Endothelial cell (in vitro differentiated cells): Measurements from ENCODE around the gene AMPD3. TPM values are rescaled to one million over a fixed set of nuclear protein-coding genes. Genes with fewer than 3 reads are reported as not detected.

Source experiments
- DNase-seq: peaks from one replicate; pipeline ENCODE4 v3.0.0; 2021; ENCODE audit warnings: low spot score
- H3K27ac Mint-ChIP-seq: one replicate; pipeline ENCODE4 v1.8.0; 2021; ENCODE audit warnings: mixed read lengths, inconsistent platforms; ENCODE audit not compliant: unreplicated experiment
- H3K27me3 Mint-ChIP-seq: one replicate; pipeline ENCODE4 v1.8.0; 2021; ENCODE audit warnings: mild to moderate bottlenecking, moderate library complexity, mixed read lengths, inconsistent platforms; ENCODE audit not compliant: unreplicated experiment
- H3K36me3 Mint-ChIP-seq: one replicate; pipeline ENCODE4 v1.8.0; 2021; ENCODE audit warnings: mild to moderate bottlenecking, low read depth, mixed read lengths, inconsistent platforms; ENCODE audit not compliant: unreplicated experiment
- H3K4me1 Mint-ChIP-seq: one replicate; pipeline ENCODE4 v1.8.0; 2021; ENCODE audit warnings: mild to moderate bottlenecking, mixed read lengths, inconsistent platforms; ENCODE audit not compliant: unreplicated experiment
- H3K4me3 Mint-ChIP-seq: one replicate; pipeline ENCODE4 v1.8.0; 2021; ENCODE audit warnings: mild to moderate bottlenecking, mixed read lengths, inconsistent platforms; ENCODE audit not compliant: unreplicated experiment
- H3K9me3 Mint-ChIP-seq: one replicate; pipeline ENCODE4 v1.8.0; 2021; ENCODE audit warnings: mixed read lengths, inconsistent platforms; ENCODE audit not compliant: unreplicated experiment
- CTCF ChIP-seq: fragments of 200-600 bp; sonication (generic); IDR thresholded peaks from one replicate; pipeline ENCODE4 v1.5.0; 2021; ENCODE audit warnings: antibody characterized with exemption; ENCODE audit not compliant: unreplicated experiment
- total RNA-seq: library from RNA; stranded (reverse); fragmentation: NEBNext Ultra II Directional; extraction: Animal tissue kit (Norgen Biotek cat#: 25700); gene quantifications from one replicate; pipeline ENCODE4 v1.2.1, GENCODE V29; 2021; ENCODE audit not compliant: unreplicated experiment

The AMPD3 gene
- total RNA-seq, 1 donor from 2014 or later: 23.2 TPM

- Mint-ChIP-seq H3K4me1 (peaks cover 4% of the 10 kb centered on the region), H3K36me3 (peaks cover 9% of the 10 kb centered on the region), H3K4me3 (no peak overlapping the region), H3K9me3 (no peaks in the 10 kb centered on the region), H3K27me3 (no peaks in the 10 kb centered on the region), H3K27ac (no peak overlapping the region)
- no peak for DNase-seq
- TF ChIP-seq CTCF: no peak
Measured at GRCh38 chr11:10529279-10529678, 74.2 kb downstream of the AMPD3 start.

- peaks cover 3% of the 10 kb centered on the region for H3K36me3 Mint-ChIP-seq
- TF ChIP-seq CTCF: no peak
- H3K4me3 Mint-ChIP-seq: no peak overlapping the region
- H3K27ac Mint-ChIP-seq: no peak overlapping the region
- H3K4me1 Mint-ChIP-seq: peaks cover 4% of the 10 kb centered on the region
- H3K27me3 Mint-ChIP-seq: no peaks in the 10 kb centered on the region
- H3K9me3 Mint-ChIP-seq: no peaks in the 10 kb centered on the region
- DNase-seq: no peak
Measured at GRCh38 chr11:10532526-10532925, 77.5 kb downstream of the AMPD3 start.

- Mint-ChIP-seq H3K27me3 (no peaks in the 10 kb centered on the region), H3K9me3 (no peaks in the 10 kb centered on the region), H3K36me3 (peaks cover 3% of the 10 kb centered on the region), H3K4me1 (peaks cover 4% of the 10 kb centered on the region), H3K4me3 (no peak overlapping the region), H3K27ac (no peak overlapping the region)
- no peak for DNase-seq
- no peak for TF ChIP-seq CTCF
Measured at GRCh38 chr11:10533323-10533722, 78.3 kb downstream of the AMPD3 start.

GRCh38 chr11:10534316-10534715, 79.3 kb downstream of the AMPD3 start:
- peaks cover 3% of the 10 kb centered on the region for H3K36me3 Mint-ChIP-seq
- no peak overlapping the region for H3K4me3 Mint-ChIP-seq
- DNase-seq: no peak
- H3K27ac Mint-ChIP-seq: no peak overlapping the region
- H3K9me3 Mint-ChIP-seq: no peaks in the 10 kb centered on the region
- H3K4me1 Mint-ChIP-seq: peaks cover 4% of the 10 kb centered on the region
- no peaks in the 10 kb centered on the region for H3K27me3 Mint-ChIP-seq
- TF ChIP-seq CTCF: no peak

- H3K27me3 Mint-ChIP-seq: peaks cover 5% of the 10 kb centered on the region
- no peak for TF ChIP-seq CTCF
- no peak overlapping the region for H3K27ac Mint-ChIP-seq
Measured at GRCh38 chr11:10537600-10537999, 82.5 kb downstream of the AMPD3 start.

More at GRCh38 chr11:10537600-10537999, 82.5 kb downstream of the AMPD3 start:
- peaks cover 13% of the 10 kb centered on the region for H3K4me1 Mint-ChIP-seq
- H3K9me3 Mint-ChIP-seq: no peaks in the 10 kb centered on the region
- peaks cover 3% of the 10 kb centered on the region for H3K36me3 Mint-ChIP-seq
- no peak overlapping the region for H3K4me3 Mint-ChIP-seq
- no peak for DNase-seq
